Panc1 (cell line): Measurements from ENCODE around the gene BFAR. TPM values are rescaled to one million over a fixed set of nuclear protein-coding genes. Genes with fewer than 3 reads are reported as not detected.

Source experiments
- ATAC-seq: fragments of 200-7000 bp; cut with Tn5 transposase; 2 replicates; pipeline ENCODE4 v1.9.1; 2020; ENCODE audit warnings: mild to moderate bottlenecking, moderate library complexity
- BruUV-seq: library from RNA; stranded (reverse); fragments of 400-500 nt; replicated peaks from 2 replicates; lab custom pipeline; 2021; lab: Mats Ljungman, UMichigan
- CTCF ChIA-PET: fragments of 300-600 bp; sonication (Branson Sonifier 250); formaldehyde crosslinking; loops from one replicate; lab custom pipeline; 2022; ENCODE audit warnings: antibody characterized with exemption; lab: Charles Lee
- POLR2A ChIA-PET: fragments of 300-600 bp; sonication (Branson Sonifier 250); formaldehyde crosslinking; loops from one replicate; lab custom pipeline; 2022; ENCODE audit warnings: antibody characterized with exemption; lab: Charles Lee
- DNase-seq: peaks from one replicate; pipeline ENCODE4 v3.0.0-alpha.2; 2010; ENCODE audit warnings: low read depth, low spot score
- H3K27ac ChIP-seq: 2 replicates; pipeline ENCODE4 v1.5.1; 2011; ENCODE audit warnings: mild to moderate bottlenecking, low read length, inconsistent platforms
- H3K27me3 ChIP-seq: fragments of 200-500 bp; sonication (Bioruptor generic); 2 replicates; pipeline ENCODE4 v1.6.0; 2014; ENCODE audit warnings: low read length, inconsistent platforms; ENCODE audit not compliant: control insufficient read depth, insufficient read depth
- H3K36me3 ChIP-seq: fragments of 200-500 bp; sonication (Bioruptor generic); 2 replicates; pipeline ENCODE4 v1.5.1; 2014; ENCODE audit warnings: inconsistent platforms, mild to moderate bottlenecking, low read length, moderate library complexity; ENCODE audit not compliant: control insufficient read depth, insufficient read depth
- H3K4me1 ChIP-seq: 2 replicates; pipeline ENCODE4 v1.5.1; 2011; ENCODE audit warnings: inconsistent platforms, mild to moderate bottlenecking, low read length, moderate library complexity; ENCODE audit not compliant: control insufficient read depth, insufficient read depth
- H3K4me3 ChIP-seq, 2 experiments: 2 replicates each; pipeline ENCODE4 v1.5.1; 2011 to 2012; ENCODE audit warnings: low read depth in 2 of 2, low read length in 2 of 2, mild to moderate bottlenecking in 2 of 2, inconsistent platforms in 1 of 2, moderate library complexity in 1 of 2
- H3K9me3 ChIP-seq: fragments of 200-500 bp; sonication (Bioruptor generic); 2 replicates; pipeline ENCODE4 v1.5.1; 2014; ENCODE audit warnings: low read depth, mild to moderate bottlenecking, inconsistent platforms, low read length, moderate library complexity; ENCODE audit not compliant: control insufficient read depth, insufficient read depth
- CTCF ChIP-seq: fragments of 450-650 bp; IDR thresholded peaks from 2 replicates; pipeline ENCODE4 v1.5.1; 2017; ENCODE audit warnings: mild to moderate bottlenecking
- POLR2AphosphoS5 ChIP-seq: IDR thresholded peaks from 2 replicates; pipeline ENCODE4 v1.6.1; 2012; ENCODE audit warnings: mild to moderate bottlenecking, low read depth, low read length, moderate library complexity
- REST ChIP-seq, 2 experiments: IDR thresholded peaks; 2 replicates each; pipeline ENCODE4 v1.6.1; 2011 to 2012; ENCODE audit warnings: low read depth in 2 of 2, control low read depth in 1 of 2, low read length in 1 of 2, mild to moderate bottlenecking in 1 of 2, moderate library complexity in 1 of 2; ENCODE audit not compliant: insufficient read depth in 1 of 2
- SIN3A ChIP-seq: IDR thresholded peaks from 2 replicates; pipeline ENCODE4 v1.6.1; 2012; ENCODE audit warnings: low read depth, mild to moderate bottlenecking, low read length, moderate library complexity, borderline replicate concordance; ENCODE audit not compliant: insufficient read depth
- TCF7L2 ChIP-seq: IDR thresholded peaks from 2 replicates; pipeline ENCODE4 v1.6.1; 2011; ENCODE audit warnings: mild to moderate bottlenecking, low read depth, low read length, inconsistent platforms
- in situ Hi-C: cut with HindIII; loops from 2 replicates; pipeline ENCODE4 v1.10.0; 2016; ENCODE audit warnings: low sequenced_read_pairs, low pct_unique_long_range_greater_than_20kb
- intact Hi-C: fragments of 100-400 bp; cut with micrococcal nuclease; formaldehyde crosslinking; loops from one replicate; pipeline ENCODE4 v1.10.0; 2022; ENCODE audit not compliant: unreplicated experiment
- total RNA-seq: library from RNA; stranded (reverse); gene quantifications from one replicate; pipeline ENCODE4 v1.2.1, GENCODE V29; 2021; ENCODE audit not compliant: unreplicated experiment

The BFAR gene
- total RNA-seq, 1 experiment from 2014 or later = 114 TPM

GRCh38 chr16:14608111-14608566, 24.6 kb upstream of the BFAR start:
- no peaks in the 10 kb centered on the region for H3K27me3 ChIP-seq
- H3K36me3 ChIP-seq = peaks cover 43% of the 10 kb centered on the region
- DNase-seq (no peak), ATAC-seq (no peak)
- POLR2A ChIA-PET = interaction anchor here (0.6 kb wide), 1 partner anchor 15 kb away, joined by 5 read pairs; no protein-coding TSS in a partner anchor
- intact Hi-C loops = no loop called here
- H3K9me3 ChIP-seq = no peaks in the 10 kb centered on the region
- TF ChIP-seq SIN3A (no peak), POLR2AphosphoS5 (no peak), CTCF (no peak), REST (IDR thresholded peaks at IDR 0.05; ENCODE audit: insufficient read depth in 1 of 2, low read depth in 2 of 2, low read length in 1 of 2) (no peak)
- no peaks in the 10 kb centered on the region for H3K4me1 ChIP-seq
- BruUV-seq = no TSS peak
- no peak overlapping the region for H3K27ac ChIP-seq
- in situ Hi-C loops = no loop called here
- no peak overlapping the region for H3K4me3 ChIP-seq
- CTCF ChIA-PET = interaction anchor here (0.6 kb wide), 1 partner anchor 119 kb away, joined by 8 read pairs; no protein-coding TSS in a partner anchor

GRCh38 chr16:14608604-14609003, 24.1 kb upstream of the BFAR start:
- Histone ChIP-seq H3K27ac (no peak overlapping the region), H3K4me1 (no peaks in the 10 kb centered on the region), H3K4me3 (no peak overlapping the region), H3K27me3 (no peaks in the 10 kb centered on the region), H3K9me3 (no peaks in the 10 kb centered on the region), H3K36me3 (peaks cover 43% of the 10 kb centered on the region)
- intact Hi-C loops = no loop called here
- ChIA-PET CTCF (interaction anchor here (0.6 kb wide), 2 partner anchors 120 to 313 kb away, joined by 4 to 8 read pairs; no protein-coding TSS in a partner anchor), POLR2A (interaction anchor here (0.6 kb wide), 1 partner anchor 15 kb away, joined by 5 read pairs; no protein-coding TSS in a partner anchor)
- BruUV-seq = no TSS peak
- ATAC-seq (no peak), DNase-seq (no peak)
- TF ChIP-seq SIN3A (no peak), POLR2AphosphoS5 (no peak), TCF7L2 (no peak), CTCF (no peak), REST (IDR thresholded peaks at IDR 0.05; ENCODE audit: insufficient read depth in 1 of 2, low read depth in 2 of 2, low read length in 1 of 2) (no peak)
- in situ Hi-C loops = no loop called here
